NOMO-1 treated with dmso at 0.1 percent for 144 hours (cell line): ENCODE measurements around the gene LRRC1.

Experiments used
- DNase-seq: peaks from one replicate; lab custom pipeline; 2025; ENCODE audit not compliant: unreplicated experiment; lab: John Stamatoyannopoulos, UW

Gene LRRC1

GRCh38 chr6:53845280-53846195, 50.7 kb downstream of the LRRC1 start:
- no peak for DNase-seq

DNA sequence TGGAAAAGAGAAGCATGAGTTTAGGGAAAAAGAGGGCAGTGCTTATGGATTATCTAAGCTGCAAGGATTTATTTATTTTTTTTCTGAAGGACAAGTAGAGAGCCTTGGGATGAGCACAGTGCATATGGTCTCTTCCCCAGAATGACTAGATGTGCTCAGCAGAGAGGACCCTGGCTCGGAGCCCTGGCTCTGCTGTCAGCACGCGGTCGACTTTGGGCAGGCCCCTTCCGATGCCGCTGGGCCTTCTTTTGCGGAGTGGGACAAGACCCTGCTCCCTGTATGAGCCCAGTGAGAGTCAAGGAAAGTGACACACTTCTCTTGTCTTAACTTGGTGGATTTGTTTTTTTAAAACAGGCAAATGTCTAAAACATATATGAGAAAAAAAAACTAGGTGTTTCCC, 51.4 kb downstream of the LRRC1 start:
- no peak for DNase-seq

- no peak for DNase-seq
Observed at GRCh38 chr6:53847796-53848314, 53.0 kb downstream of the LRRC1 start.

DNA sequence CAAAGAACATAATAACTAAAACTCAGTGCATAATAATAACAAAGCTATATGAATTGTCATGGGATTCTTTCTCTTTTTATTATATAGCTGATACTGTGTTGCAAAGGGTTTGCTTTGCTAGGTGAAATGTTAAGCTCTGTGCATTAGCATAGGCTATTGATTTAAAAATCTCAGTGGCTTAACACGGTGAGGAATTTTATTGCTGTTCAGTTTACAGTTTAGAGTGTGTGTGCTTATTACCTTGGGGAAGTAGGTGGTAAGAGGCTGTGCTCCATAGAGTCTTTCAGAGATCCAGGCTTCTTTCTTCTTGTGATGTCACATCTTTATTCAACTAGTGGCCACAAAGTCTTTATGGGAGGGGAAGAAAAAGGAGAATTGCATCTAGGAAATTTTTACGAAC, 55.7 kb downstream of the LRRC1 start:
- no peak for DNase-seq

GRCh38 chr6:53851561-53851960, 56.8 kb downstream of the LRRC1 start:
- DNase-seq: no peak

- no peak for DNase-seq
Observed at GRCh38 chr6:53852805-53853204, 58.0 kb downstream of the LRRC1 start.

DNA sequence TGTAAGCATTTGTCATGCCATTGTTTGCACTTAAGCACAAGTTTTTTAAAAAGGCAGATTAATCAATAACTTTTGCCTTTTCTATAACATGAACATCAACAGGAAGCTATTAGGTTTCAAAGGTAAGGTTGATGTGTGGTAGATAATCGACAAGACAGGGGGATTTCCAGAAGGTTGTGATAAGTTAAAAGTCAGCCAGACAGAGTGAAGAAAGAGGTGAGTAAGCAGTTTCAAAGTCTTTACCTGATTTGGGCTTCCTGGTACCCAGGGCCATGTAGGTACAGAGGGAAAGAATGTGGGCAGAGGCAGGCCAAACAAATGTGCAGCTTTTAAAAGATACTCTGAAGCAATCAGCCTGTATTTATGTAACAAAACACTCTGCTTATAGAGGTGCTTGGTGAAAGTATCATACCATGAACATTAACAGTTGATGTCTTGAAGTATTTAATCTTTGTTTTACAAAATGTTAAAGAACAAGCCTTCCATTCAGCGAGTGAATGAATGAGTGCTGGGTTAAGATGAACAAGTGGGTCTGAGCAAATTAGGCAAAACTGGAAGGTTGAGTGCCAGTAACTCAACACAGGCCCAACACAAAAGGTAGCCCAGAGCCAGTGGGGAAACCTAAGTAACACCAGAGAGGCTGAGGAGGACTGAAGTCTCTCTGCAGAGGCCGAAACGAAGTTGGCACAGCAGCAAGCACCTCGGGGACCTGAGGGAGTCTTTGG, 60.2 kb downstream of the LRRC1 start:
- DNase-seq: no peak

DNA sequence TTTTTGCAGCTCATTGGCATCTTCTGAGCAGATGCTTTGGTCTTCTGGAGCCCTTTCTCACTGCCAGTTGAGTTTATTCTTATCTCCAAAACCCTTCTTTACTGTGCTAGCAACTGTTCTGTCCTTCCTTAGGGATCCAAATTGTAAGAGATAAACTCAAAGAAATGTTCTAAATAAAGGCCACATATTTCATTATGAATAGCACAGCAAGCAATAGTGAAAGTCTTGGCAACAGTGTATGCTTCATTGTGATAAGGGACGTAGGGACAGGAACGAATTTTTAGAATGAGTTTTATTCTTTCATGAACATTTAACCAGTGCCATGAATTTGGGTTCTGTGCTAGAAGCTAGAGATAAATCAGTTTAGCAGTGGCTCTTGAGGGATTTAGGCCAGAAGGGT, 61.1 kb downstream of the LRRC1 start:
- no peak for DNase-seq

GRCh38 chr6:53857318-53858094, 62.7 kb downstream of the LRRC1 start:
- no peak for DNase-seq

GRCh38 chr6:53858196-53858595, 63.4 kb downstream of the LRRC1 start:
- no peak for DNase-seq

GRCh38 chr6:53858913-53859312, 64.1 kb downstream of the LRRC1 start:
- DNase-seq: no peak

GRCh38 chr6:53860511-53860910, 65.7 kb downstream of the LRRC1 start:
- DNase-seq: no peak

DNA sequence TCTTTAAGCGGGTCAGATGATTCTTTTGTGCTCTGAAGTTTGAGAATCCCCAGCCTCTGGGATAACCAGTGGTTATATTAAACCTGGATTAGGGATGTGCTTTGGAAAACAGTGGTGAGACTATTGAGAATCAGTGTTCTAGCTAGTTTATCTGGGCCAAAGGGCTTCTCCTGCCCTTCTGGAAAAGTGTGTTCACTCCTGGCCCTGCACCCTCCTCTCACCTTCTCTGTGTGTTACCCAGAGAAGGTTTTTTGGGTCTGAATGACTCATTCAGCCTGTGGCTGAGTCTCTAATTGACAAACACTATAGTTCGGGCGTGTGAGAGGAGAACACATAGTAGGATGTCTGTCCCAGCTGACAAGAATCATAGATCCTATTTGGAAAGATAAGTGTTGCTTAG, 66.7 kb downstream of the LRRC1 start:
- DNase-seq: no peak

DNA sequence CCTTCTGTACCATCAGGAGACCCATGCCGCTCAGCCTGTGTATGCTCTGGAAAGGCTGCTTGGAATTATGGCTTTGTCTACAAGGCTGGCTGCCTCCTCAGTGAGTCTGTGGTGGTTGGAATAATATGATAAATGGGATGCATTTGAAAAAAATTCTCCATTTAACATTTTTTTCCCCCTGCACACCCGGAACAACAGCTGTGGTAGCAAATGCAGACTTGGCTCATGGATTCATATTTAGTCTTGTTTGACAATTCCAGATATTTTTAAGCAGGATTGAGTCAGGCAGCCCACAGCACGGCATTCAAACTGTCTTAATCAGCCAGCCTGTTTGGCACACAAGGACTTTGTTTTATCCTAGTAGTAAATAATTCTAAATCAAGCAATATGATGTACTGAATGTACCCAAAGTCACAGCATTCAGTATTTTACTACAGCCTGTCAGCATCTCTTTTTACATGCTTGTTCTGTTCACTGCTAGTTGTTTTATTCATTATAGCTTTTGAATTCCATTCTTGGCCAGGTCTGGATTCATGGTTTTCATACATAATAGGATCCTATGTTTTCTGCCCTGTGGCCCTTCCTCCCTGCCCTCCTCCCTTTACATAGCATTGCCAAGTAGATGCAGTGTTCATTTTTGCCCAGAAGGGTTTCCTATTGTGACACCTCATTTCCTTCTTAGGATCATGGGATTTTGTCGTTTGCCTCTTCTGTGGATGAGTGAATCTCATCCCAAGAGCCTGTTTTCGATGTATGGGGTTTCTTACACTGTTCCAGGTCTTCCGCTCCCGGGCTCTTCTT, 68.1 kb downstream of the LRRC1 start:
- no peak for DNase-seq

- DNase-seq: no peak
Observed at GRCh38 chr6:53864781-53865180, 70.0 kb downstream of the LRRC1 start.

- no peak for DNase-seq
Observed at GRCh38 chr6:53866226-53866625, 71.4 kb downstream of the LRRC1 start.

DNA sequence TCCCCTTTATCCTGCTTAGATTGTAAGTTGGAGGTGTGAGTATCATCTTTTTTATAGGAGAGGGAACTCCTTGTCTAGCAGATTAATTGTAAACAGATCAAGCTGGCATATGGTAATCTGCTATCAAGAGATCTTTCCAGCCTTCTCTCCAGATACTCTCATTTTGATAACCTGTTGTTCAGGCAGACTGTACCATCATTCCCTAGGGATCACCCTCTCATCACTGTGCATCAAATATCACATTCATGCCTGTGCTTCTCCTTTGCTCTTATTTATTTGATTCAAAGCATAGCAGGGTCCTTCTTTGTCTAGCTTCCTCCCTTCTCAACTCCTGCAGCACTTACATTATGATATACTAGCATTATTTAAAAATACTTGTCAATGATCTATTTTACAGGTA, 73.8 kb downstream of the LRRC1 start:
- no peak for DNase-seq

- no peak for DNase-seq
Observed at GRCh38 chr6:53869964-53870363, 75.2 kb downstream of the LRRC1 start.

- DNase-seq: no peak
Observed at GRCh38 chr6:53873922-53874321, 79.1 kb downstream of the LRRC1 start.

DNA sequence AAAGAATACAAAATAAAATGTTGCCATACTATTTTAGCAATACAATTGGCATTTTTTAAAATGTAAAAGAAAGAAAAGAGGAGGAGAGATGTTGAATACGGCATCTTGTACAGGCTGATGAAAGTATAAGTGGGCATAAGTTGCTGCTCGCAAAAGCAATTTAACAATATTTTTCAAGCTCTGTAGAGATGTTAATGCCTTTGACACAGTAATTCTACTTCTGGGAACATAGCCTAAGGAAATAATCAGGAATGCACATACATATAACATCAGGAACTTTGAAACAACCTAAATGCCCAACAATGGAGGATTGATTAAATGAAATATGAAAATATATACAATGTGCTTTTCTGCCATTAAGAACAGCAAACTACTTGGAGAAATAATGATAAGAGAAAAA, 80.2 kb downstream of the LRRC1 start:
- DNase-seq: no peak

DNA sequence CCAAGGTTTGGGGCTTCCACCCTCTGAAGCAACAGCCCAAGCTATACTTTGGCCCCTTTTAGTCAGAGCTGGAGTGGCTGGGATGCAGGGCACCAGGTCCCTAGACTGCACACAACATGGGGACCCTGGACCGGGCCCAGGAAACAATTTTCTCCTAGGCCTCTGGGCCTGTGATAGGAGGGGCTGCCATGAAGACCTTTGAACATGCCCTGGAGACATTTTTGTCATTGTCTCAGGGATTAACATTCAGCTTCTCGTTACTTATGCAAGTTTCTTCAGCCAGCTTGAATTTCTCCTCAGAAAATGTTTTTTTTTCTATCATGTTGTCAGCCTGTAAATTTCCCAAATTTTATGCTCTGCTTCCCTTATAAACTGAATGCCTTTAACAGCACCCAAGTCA, 82.3 kb downstream of the LRRC1 start:
- no peak for DNase-seq
